Progenitor cell of endocrine pancreas (in vitro differentiated cells): ENCODE data around the gene CXCL14. TPM values are rescaled to one million over a fixed set of nuclear protein-coding genes. Genes with fewer than 3 reads are reported as not detected.
"Not testable (repeated sequence)": the region's sequence is repeated elsewhere in the genome, so short reads cannot be mapped to it uniquely, and the experiment has no call there.

ENCODE experiments used
- DNase-seq: peaks from one replicate; pipeline ENCODE4 v3.0.0; 2021; ENCODE audit warnings: low spot score; ENCODE audit not compliant: unreplicated experiment
- H3K27ac Mint-ChIP-seq: 2 replicates; pipeline ENCODE4 v1.8.0; 2021; ENCODE audit warnings: mild to moderate bottlenecking, moderate library complexity, mixed read lengths
- H3K27me3 Mint-ChIP-seq: 2 replicates; pipeline ENCODE4 v1.8.0; 2021; ENCODE audit warnings: mixed read lengths
- H3K36me3 Mint-ChIP-seq: 2 replicates; pipeline ENCODE4 v1.8.0; 2022; ENCODE audit warnings: mixed read lengths; ENCODE audit not compliant: insufficient read depth
- H3K4me1 Mint-ChIP-seq: 2 replicates; pipeline ENCODE4 v1.8.0; 2021; ENCODE audit warnings: low read depth, mixed read lengths
- H3K4me3 Mint-ChIP-seq: 2 replicates; pipeline ENCODE4 v1.8.0; 2021; ENCODE audit warnings: low read depth, mild to moderate bottlenecking, moderate library complexity, mixed read lengths
- H3K9me3 Mint-ChIP-seq: 2 replicates; pipeline ENCODE4 v1.8.0; 2021; ENCODE audit warnings: low read depth, mixed read lengths
- CTCF ChIP-seq: fragments of 200-600 bp; sonication (generic); IDR thresholded peaks from one replicate; pipeline ENCODE4 v1.5.0; 2021; ENCODE audit warnings: antibody characterized with exemption, mild to moderate bottlenecking; ENCODE audit not compliant: unreplicated experiment
- total RNA-seq: library from RNA; stranded (reverse); gene quantifications from 2 replicates; pipeline ENCODE4 v1.2.1, GENCODE V29; 2021

Gene CXCL14
- total RNA-seq, 1 donor from 2014 or later: 6.1 TPM

GRCh38 chr5:135533794-135534193, 45.0 kb downstream of the CXCL14 start:
- H3K36me3 Mint-ChIP-seq: no peaks in the 10 kb centered on the region
- H3K27me3 Mint-ChIP-seq: peaks cover 96% of the 10 kb centered on the region
- no peak for DNase-seq
- peaks cover 5% of the 10 kb centered on the region for H3K4me1 Mint-ChIP-seq
- TF ChIP-seq CTCF: no peak
- H3K4me3 Mint-ChIP-seq: no peak overlapping the region
- no peak overlapping the region for H3K27ac Mint-ChIP-seq
- H3K9me3 Mint-ChIP-seq: peaks cover 4% of the 10 kb centered on the region

GRCh38 chr5:135533334-135533733, 45.5 kb downstream of the CXCL14 start:
- Mint-ChIP-seq H3K9me3 (peaks cover 4% of the 10 kb centered on the region), H3K27ac (no peak overlapping the region), H3K4me1 (peaks cover 5% of the 10 kb centered on the region), H3K4me3 (no peak overlapping the region), H3K36me3 (no peaks in the 10 kb centered on the region), H3K27me3 (peaks cover 95% of the 10 kb centered on the region)
- no peak for DNase-seq
- TF ChIP-seq CTCF: no peak

GRCh38 chr5:135529576-135529975, 49.2 kb downstream of the CXCL14 start:
- not testable (repeated sequence) for H3K4me1 Mint-ChIP-seq, H3K4me3 Mint-ChIP-seq, H3K36me3 Mint-ChIP-seq, H3K27ac Mint-ChIP-seq, H3K9me3 Mint-ChIP-seq, DNase-seq
- H3K27me3 Mint-ChIP-seq: peaks cover 98% of the 10 kb centered on the region

DNA sequence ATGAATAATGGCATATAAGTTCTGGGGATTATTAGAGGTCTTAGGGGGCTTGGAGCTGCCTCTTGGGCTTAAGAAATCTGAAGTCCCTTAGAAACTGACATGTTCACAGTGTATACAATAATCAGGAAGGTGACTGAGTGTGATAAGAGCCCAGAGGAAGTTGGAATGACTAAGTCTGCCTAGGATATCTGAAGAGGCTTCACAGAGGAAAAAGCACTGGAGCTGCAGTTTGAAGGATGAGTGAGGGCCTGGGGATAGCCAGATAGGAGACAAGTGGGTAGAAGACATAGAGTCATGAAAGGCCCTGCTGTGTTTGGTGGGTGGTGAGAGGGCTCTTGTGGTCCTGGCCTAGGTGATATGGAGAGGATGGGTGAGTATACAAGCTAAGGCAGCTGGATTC, 51.9 kb downstream of the CXCL14 start:
- H3K27ac Mint-ChIP-seq: no peak overlapping the region
- peaks cover 14% of the 10 kb centered on the region for H3K9me3 Mint-ChIP-seq
- H3K27me3 Mint-ChIP-seq: peaks cover 90% of the 10 kb centered on the region
- H3K4me1 Mint-ChIP-seq: no peaks in the 10 kb centered on the region
- DNase-seq: no peak
- no peak overlapping the region for H3K4me3 Mint-ChIP-seq
- no peaks in the 10 kb centered on the region for H3K36me3 Mint-ChIP-seq
- TF ChIP-seq CTCF: no peak

DNA sequence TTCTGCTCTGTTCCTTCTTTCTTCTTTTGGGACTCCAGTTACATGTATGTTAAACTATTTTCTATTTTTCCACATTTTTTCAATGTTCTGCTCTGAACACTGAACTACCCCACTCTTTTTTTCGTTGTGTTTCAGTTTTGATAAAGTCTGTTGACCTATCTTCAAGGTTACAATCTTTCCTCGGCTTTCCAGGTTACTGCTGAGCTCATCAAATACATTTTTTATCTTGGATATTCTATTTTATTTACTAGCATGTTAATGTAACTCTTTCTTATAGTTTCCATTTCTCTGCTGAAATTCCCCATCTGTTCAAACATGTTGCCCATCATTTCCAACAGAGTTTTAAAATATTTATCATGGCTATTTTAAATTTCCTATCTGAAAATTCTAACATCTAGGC, 56.8 kb downstream of the CXCL14 start:
- Mint-ChIP-seq H3K36me3 (no peaks in the 10 kb centered on the region), H3K27ac (no peak overlapping the region), H3K9me3 (peaks cover 20% of the 10 kb centered on the region), H3K4me1 (no peaks in the 10 kb centered on the region), H3K4me3 (no peak overlapping the region), H3K27me3 (peaks cover 77% of the 10 kb centered on the region)
- TF ChIP-seq CTCF: no peak
- no peak for DNase-seq

Other genes starting within 250 kb of the CXCL14 start
- gene MACROH2A1, start 179.8 kb downstream of the CXCL14 start, total RNA-seq: 311 and 319 TPM in 2 replicates
- not detected in 2 replicates for gene DCANP1, start 131.6 kb downstream of the CXCL14 start, total RNA-seq
- not detected in 2 replicates for gene TIFAB, start 126.6 kb downstream of the CXCL14 start, total RNA-seq
- not detected in 2 replicates for gene NEUROG1, start 43.0 kb downstream of the CXCL14 start, total RNA-seq